SIG-M5 treated with dmso at 0.1 percent for 504 hours (cell line): ENCODE data around the gene TNFRSF21.
A peak's percentile ranks its signal among the peaks of the same experiment; 100 is the strongest.
"Not testable (repeated sequence)": the region's sequence is repeated elsewhere in the genome, so short reads cannot be mapped to it uniquely, and the experiment has no call there.

ENCODE experiments used
- DNase-seq: peaks from one replicate; lab custom pipeline; 2025; ENCODE audit not compliant: unreplicated experiment; lab: John Stamatoyannopoulos, UW

The TNFRSF21 gene

GRCh38 chr6:47290124-47290834, 19.4 kb downstream of the TNFRSF21 start:
- no peak for DNase-seq

- DNase-seq: no peak
These were observed 21.2 kb downstream of the TNFRSF21 start for GRCh38 chr6:47288267-47289090.

GRCh38 chr6:47286301-47286700, 23.4 kb downstream of the TNFRSF21 start:
- DNase-seq: no peak

- DNase-seq: no peak
These were observed 25.7 kb downstream of the TNFRSF21 start for GRCh38 chr6:47283993-47284392.

DNA sequence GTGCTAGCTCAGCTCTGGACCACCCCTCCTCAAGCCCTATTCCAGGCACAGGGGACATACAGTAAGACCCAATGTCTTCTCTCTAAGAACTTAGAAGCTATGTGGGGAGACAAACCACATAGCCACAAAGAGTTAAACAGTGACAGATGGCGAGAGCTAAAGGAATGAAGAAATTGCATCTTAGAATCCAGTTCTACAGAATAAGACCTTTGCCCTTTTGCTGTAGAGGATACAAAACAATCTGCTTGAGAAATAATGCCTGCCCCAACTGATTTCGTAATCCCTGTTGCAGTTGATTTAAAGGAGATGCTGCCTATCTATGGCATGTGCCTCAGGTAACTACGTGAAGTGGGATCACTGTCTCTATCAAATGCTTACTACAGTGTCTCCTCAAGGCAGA, 31.2 kb downstream of the TNFRSF21 start:
- peak; percentile 17 for DNase-seq

DNA sequence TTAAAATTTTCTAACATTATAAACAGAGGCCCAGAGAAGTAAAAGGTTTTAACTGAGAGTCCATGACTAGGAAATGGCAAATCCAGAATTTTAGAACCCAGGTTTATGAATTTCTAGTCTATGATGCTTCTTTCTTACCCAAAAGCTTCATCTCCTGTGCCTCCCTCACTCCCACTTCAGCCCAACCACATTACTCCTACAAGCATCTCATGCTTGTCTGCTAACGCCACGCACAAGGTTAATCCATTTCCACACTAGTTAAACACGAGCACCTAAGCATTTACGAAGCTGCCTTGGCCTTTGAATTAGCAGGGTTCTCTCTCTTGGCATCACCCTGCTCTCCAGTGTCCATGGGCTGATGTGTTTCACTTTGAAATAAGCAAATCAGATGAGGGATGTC, 32.0 kb downstream of the TNFRSF21 start:
- DNase-seq: no peak

GRCh38 chr6:47276377-47276776, 33.3 kb downstream of the TNFRSF21 start:
- DNase-seq: no peak

DNA sequence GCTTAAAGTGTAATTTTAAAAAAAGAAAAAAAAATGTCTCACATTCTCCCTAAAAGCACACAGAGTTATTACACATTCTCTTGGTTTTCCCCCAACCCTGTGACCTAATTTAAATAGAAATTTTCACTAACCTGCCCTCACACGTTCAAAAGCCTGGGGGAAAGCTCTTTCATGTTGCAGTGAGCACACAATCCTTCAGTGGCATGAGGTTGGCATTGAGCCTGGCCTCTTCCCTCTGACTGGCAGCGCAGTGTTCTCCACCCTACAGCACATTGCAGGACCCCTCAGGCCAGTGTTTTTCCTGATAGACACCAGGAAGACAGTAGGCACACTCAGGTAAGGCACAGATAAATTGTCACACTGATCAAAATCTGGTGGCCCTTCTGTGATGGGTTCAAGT, 34.1 kb downstream of the TNFRSF21 start:
- DNase-seq: no peak

DNA sequence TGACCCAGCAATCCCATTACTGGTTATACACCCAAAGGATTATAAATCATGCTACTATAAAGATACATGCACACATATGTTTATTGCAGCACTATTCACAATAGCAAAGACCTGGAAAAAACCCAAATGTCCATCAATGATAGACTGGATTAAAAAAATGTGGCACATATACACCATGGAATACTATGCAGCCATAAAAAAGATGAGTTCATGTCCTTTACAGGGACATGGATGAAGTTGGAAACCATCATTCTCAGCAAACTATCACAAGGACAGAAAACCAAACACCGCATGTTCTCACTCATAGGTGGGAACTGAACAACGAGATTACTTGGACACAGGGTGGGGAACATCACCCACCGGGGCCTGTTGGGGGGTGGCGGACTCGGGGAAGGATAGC, 34.6 kb downstream of the TNFRSF21 start:
- not testable (repeated sequence) for DNase-seq

GRCh38 chr6:47268572-47269187, 41.0 kb downstream of the TNFRSF21 start:
- DNase-seq: no peak

- DNase-seq: no peak
These were observed 42.4 kb downstream of the TNFRSF21 start for GRCh38 chr6:47267301-47267700.

DNA sequence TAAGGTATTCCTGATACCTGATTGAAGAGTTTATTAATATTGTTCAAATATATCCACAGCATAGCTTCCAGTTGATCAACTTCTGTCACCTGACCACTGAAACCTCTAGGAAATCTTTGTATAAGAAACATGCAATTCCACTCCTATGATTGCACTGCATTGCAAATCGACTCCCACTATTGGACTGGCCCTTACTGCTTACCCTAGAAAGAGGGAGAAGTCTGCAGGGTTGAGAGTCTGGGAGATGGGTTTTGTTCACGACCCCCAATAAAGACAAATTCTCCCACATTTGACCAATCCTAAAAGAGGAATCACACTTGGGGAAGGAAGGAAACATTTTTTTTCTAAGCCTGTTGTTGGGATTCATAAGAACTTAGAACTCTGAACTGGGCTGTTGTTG, 43.7 kb downstream of the TNFRSF21 start:
- no peak for DNase-seq

DNA sequence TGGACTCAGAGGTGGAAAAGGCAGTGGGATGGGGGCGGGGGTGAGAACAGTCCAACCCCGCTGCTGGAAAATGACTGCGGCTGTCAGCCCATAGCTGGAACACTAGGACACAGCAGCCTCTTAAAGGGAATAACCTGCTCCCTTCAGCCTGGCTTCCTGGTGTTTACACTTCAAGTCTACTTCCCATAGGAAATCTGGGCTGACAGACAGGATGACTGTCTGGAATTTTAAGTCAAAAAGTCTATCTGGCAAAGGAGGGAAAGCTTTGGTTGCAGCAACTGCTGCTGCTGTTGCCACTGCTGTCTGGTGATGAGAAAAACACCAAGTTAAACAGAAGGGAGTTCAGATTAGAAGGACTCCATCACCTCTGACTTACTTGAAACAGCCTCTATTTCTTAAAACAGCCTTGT, 44.9 kb downstream of the TNFRSF21 start:
- no peak for DNase-seq

DNA sequence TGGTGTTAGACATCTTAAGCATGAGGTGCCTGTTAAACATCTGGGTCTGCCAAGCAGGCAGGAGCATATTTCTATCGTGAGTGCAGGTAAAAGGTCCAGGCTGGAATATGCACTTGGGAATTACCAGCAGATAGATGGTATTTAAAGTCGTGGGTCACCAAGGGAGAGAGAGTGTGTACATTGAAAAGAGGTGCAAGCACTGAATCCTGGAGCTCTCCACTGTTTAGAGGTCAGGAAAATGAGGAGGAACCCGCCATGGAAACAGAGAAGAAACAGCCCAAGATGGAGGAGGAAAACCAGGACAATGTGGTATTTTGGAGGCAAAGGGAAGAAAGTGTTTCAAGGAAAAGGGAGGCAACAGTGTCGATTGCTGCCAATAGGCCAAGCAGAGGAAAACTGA, 46.4 kb downstream of the TNFRSF21 start:
- no peak for DNase-seq

DNA sequence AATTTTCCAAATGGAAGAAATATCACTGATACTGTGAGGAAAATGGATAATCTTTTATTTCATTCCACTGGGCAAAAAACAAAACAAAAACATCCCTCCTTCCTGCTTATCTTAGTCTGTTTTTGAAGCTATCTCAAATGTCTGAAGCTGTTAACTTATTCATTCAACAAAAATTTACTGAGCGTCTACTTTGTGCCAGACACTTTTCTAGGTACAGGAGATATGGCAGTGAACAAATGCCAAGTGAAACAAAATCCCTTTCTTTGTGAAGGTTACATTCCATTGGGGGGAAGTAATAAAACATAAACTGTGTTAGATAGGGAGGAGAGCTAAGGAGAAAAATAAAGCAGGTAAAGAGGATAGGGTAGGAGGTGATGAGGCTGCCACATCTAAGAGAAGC, 47.5 kb downstream of the TNFRSF21 start:
- no peak for DNase-seq

- DNase-seq: no peak
These were observed 48.5 kb downstream of the TNFRSF21 start for GRCh38 chr6:47261191-47261590.

GRCh38 chr6:47260021-47260420, 49.7 kb downstream of the TNFRSF21 start:
- DNase-seq: no peak

GRCh38 chr6:47258724-47259347, 50.9 kb downstream of the TNFRSF21 start:
- DNase-seq: no peak

DNA sequence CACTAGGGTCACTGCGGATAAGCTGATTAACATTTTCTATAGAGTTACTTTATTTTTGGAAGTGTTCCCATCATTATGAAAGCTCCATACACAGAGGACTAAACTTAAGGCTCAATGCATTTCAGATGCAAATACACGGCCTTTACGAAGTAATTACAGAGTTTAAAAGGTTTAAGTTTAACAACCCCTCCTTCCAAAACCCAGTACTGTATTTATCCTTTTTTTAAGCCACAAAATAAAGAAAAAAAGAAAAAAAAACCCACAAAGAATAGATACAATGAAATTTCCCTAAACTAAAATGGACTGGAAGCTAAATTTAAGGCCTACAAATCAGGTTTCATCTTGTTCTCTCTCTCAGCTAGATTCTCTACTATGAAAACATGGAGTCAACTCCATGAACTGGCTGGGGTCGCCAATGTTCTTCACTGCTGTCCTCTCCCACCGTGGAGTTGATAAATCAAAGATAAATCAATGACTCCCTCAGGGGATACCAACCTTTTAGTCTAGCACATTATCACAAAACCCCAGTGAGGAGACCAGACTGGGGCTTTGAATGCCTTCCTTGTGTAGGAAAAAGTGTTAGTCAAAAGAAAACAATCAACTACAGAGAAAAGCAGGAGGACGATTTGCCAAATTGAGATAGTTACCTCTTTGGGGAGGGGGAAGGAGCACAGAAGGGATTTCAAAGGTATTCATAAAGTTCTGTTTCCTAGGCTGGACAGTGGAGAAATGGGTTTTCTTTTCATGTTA, 52.5 kb downstream of the TNFRSF21 start:
- DNase-seq: no peak

DNA sequence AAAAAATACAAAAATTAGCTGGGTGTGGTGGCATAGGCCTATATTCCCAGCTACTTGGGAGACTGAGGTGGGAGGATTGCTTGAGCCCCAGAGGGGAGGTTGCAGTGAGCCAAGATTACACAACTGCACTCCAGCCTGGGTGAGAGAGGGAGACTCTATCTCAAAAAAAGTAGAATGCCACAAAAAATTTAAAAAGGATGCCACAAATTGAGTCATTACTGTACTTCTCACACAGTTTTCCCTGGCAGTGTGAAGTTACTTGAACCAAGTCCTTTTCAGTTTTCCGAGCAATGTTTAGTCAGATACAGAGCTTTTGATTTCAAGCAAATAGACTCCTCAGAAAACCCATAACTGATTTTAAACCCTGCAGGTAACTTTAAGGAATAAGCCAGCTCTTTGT, 53.3 kb downstream of the TNFRSF21 start:
- no peak for DNase-seq

DNA sequence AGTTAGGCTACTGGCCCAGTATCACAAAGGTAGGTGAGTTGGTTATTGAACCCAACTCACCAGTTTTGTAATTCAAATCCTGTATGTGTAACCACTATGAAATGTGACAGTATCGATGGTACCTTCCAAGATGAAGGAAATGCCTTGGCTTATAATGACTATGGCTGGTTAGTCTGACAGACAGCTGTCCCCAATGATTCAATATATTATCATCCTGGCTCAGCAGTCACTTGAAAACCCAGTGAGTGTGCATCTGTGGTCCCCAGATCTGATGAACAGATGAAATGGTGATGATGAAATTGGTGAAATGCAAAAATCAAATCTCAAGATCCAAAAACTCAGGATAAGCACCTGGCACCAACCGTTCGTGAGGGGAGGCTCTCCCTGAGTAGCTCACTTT, 54.8 kb downstream of the TNFRSF21 start:
- DNase-seq: no peak
